ENCODE results near the gene ISOC2. TPM values are rescaled to one million over a fixed set of nuclear protein-coding genes. Genes with fewer than 3 reads are reported as not detected.
A peak's percentile ranks its signal among the peaks of the same experiment; 100 is the strongest.

ISOC2 gene
- total and polyA plus RNA-seq, 9 of the 15 experiments (the other 6 are each of a cell fraction or from before 2014, with no cell fraction given), result 1.2 to 229 (median 58.3) TPM

GRCh38 chr19:55437410-55437809, 24.0 kb downstream of the ISOC2 start (continued):
- TF ChIP-seq E4F1 (CRISPR knock-in tag; IDR thresholded peaks at IDR 0.05; ENCODE audit: borderline replicate concordance), result no peak
- no peak for TF ChIP-seq PURB (CRISPR knock-in tag; IDR thresholded peaks at IDR 0.05; ENCODE audit: low read depth)
- no peak for TF ChIP-seq FOS (IDR thresholded peaks at IDR 0.05; ENCODE audit: extremely low read depth, insufficient read length)
- no peak for TF ChIP-seq CUX1 (CRISPR knock-in tag; IDR thresholded peaks at IDR 0.05)
- no peak for TF ChIP-seq JUNB (CRISPR knock-in tag; conservative IDR thresholded peaks at IDR 0.05)
- TF ChIP-seq HNRNPH1 (optimal IDR thresholded peaks at IDR 0.05; ENCODE audit: low read depth, low read length), result no peak
- 0 out of 2 replicates have a peak, but pooled peaks have one; percentile 52 for TF ChIP-seq HMGXB4 (CRISPR knock-in tag; IDR thresholded peaks at IDR 0.05)
- TF ChIP-seq CGGBP1 (CRISPR knock-in tag; IDR thresholded peaks at IDR 0.05), result no peak
- TF ChIP-seq ZNF561 (CRISPR knock-in tag; conservative IDR thresholded peaks at IDR 0.05), result no peak
- no peak for TF ChIP-seq HDAC3 (IDR thresholded peaks at IDR 0.05; ENCODE audit: borderline replicate concordance, partially characterized antibody)
- TF ChIP-seq TAF7 (tag; IDR thresholded peaks at IDR 0.05), result no peak
- TF ChIP-seq SNAPC5 (CRISPR knock-in tag; IDR thresholded peaks at IDR 0.05), result no peak
- TF ChIP-seq ZNF253 (CRISPR knock-in tag; conservative IDR thresholded peaks at IDR 0.05), result no peak
- no peak for TF ChIP-seq RAD51 (IDR thresholded peaks at IDR 0.05; ENCODE audit: borderline replicate concordance, low read depth)
- no peak for TF ChIP-seq ZNF384 (IDR thresholded peaks at IDR 0.05; ENCODE audit: low read depth, low read length)
- no peak for TF ChIP-seq POLR2G (IDR thresholded peaks at IDR 0.05; ENCODE audit: low read depth, low read length)
- TF ChIP-seq MCM7 (IDR thresholded peaks at IDR 0.05), result no peak
- TF ChIP-seq IRF2 (CRISPR knock-in tag; IDR thresholded peaks at IDR 0.05), result no peak
- no peak for TF ChIP-seq SIX5 (IDR thresholded peaks at IDR 0.05; ENCODE audit: borderline replicate concordance in 1 of 2, insufficient read depth in 1 of 2, low read depth in 1 of 2, low read length in 2 of 2)
- TF ChIP-seq MEF2D (tag; conservative IDR thresholded peaks at IDR 0.05; ENCODE audit: low read depth), result no peak
